IgD-negative memory B cell (primary cell): ENCODE data around the gene PKDREJ. TPM values are rescaled to one million over a fixed set of nuclear protein-coding genes. Genes with fewer than 3 reads are reported as not detected.
"Not testable (repeated sequence)": the region's sequence is repeated elsewhere in the genome, so short reads cannot be mapped to it uniquely, and the experiment has no call there.

ENCODE experiments used
- H3K27ac Mint-ChIP-seq, 3 donors: one replicate each; pipeline ENCODE4 v1.8.0; 2020 to 2022; ENCODE audit warnings: mild to moderate bottlenecking in 3 of 3, mixed read lengths in 3 of 3, moderate library complexity in 1 of 3
- H3K27me3 Mint-ChIP-seq: one replicate; pipeline ENCODE4 v1.8.0; 2021; ENCODE audit warnings: mixed read lengths
- H3K36me3 Mint-ChIP-seq: one replicate; pipeline ENCODE4 v1.8.0; 2020; ENCODE audit warnings: mild to moderate bottlenecking, mixed read lengths
- H3K4me1 Mint-ChIP-seq, 3 donors: one replicate each; pipeline ENCODE4 v1.8.0; 2020 to 2022; ENCODE audit warnings: mixed read lengths in 3 of 3, mild to moderate bottlenecking in 1 of 3
- H3K4me3 Mint-ChIP-seq, 4 donors: one replicate each; pipeline ENCODE4 v1.8.0; 2020 to 2022; ENCODE audit warnings: mild to moderate bottlenecking in 4 of 4, mixed read lengths in 4 of 4, moderate library complexity in 3 of 4
- H3K9me3 Mint-ChIP-seq, 3 donors: one replicate each; pipeline ENCODE4 v1.8.0; 2020 to 2021; ENCODE audit warnings: mixed read lengths in 3 of 3, mild to moderate bottlenecking in 1 of 3
- polyA plus RNA-seq: library from polyadenylated mRNA; unstranded; fragments of 300-500 nt; fragmentation: Illumina TruSeq; gene quantifications from one replicate; pipeline ENCODE4 v1.2.3, GENCODE V29; 2021

Gene PKDREJ
- polyA plus RNA-seq, 1 donor from 2014 or later, result not detected

- Mint-ChIP-seq H3K27ac (peak overlapping the region; percentile 54 to 85 (median 64)), H3K36me3 (peaks cover 14% of the 10 kb centered on the region), H3K27me3 (no peaks in the 10 kb centered on the region), H3K4me3 (peak overlapping the region in 1 of 4 donors; percentile 86), H3K4me1 (peaks cover 11 to 22% (median 11%) of the 10 kb centered on the region in 3 donors), H3K9me3 (no peaks in the 10 kb centered on the region)
Measured at GRCh38 chr22:46280063-46280817, 17.1 kb upstream of the PKDREJ start.

GRCh38 chr22:46278656-46279645 is 15.8 kb upstream of the PKDREJ start:
- no peaks in the 10 kb centered on the region for H3K9me3 Mint-ChIP-seq
- peaks cover 17% of the 10 kb centered on the region for H3K36me3 Mint-ChIP-seq
- peak overlapping the region in 2 of 4 donors; percentile 54 to 68 for H3K4me3 Mint-ChIP-seq
- H3K27ac Mint-ChIP-seq, result peak overlapping the region in 2 of 3 donors; percentile 53 to 59
- H3K27me3 Mint-ChIP-seq, result no peaks in the 10 kb centered on the region
- peaks cover 11 to 20% (median 11%) of the 10 kb centered on the region in 3 donors for H3K4me1 Mint-ChIP-seq

- no peak overlapping the region for H3K4me3 Mint-ChIP-seq
- H3K27me3 Mint-ChIP-seq, result no peaks in the 10 kb centered on the region
- H3K36me3 Mint-ChIP-seq, result peaks cover 16% of the 10 kb centered on the region
- H3K4me1 Mint-ChIP-seq, result peaks cover 9 to 20% (median 11%) of the 10 kb centered on the region in 3 donors
- H3K27ac Mint-ChIP-seq, result no peak overlapping the region
- H3K9me3 Mint-ChIP-seq, result no peaks in the 10 kb centered on the region
Measured at GRCh38 chr22:46276563-46276962, 13.4 kb upstream of the PKDREJ start.

- no peaks in the 10 kb centered on the region for H3K9me3 Mint-ChIP-seq
- no peak overlapping the region for H3K4me3 Mint-ChIP-seq
- H3K27me3 Mint-ChIP-seq, result no peaks in the 10 kb centered on the region
- H3K4me1 Mint-ChIP-seq, result peaks cover 2 to 11% (median 11%) of the 10 kb centered on the region in 3 donors
- no peak overlapping the region for H3K27ac Mint-ChIP-seq
- H3K36me3 Mint-ChIP-seq, result peaks cover 16% of the 10 kb centered on the region
Measured at GRCh38 chr22:46275455-46276122, 12.4 kb upstream of the PKDREJ start.

- Mint-ChIP-seq H3K4me3 (no peak overlapping the region), H3K9me3 (no peaks in the 10 kb centered on the region), H3K4me1 (peaks cover 2 to 11% (median 11%) of the 10 kb centered on the region in 3 donors), H3K27me3 (no peaks in the 10 kb centered on the region), H3K36me3 (peaks cover 16% of the 10 kb centered on the region), H3K27ac (no peak overlapping the region)
Measured at GRCh38 chr22:46274381-46274780, 11.2 kb upstream of the PKDREJ start.

GRCh38 chr22:46273432-46274148 is 10.4 kb upstream of the PKDREJ start:
- H3K4me3 Mint-ChIP-seq, result no peak overlapping the region
- no peaks in the 10 kb centered on the region for H3K9me3 Mint-ChIP-seq
- H3K27me3 Mint-ChIP-seq, result no peaks in the 10 kb centered on the region
- peaks cover 14% of the 10 kb centered on the region for H3K36me3 Mint-ChIP-seq
- peaks cover 2 to 9% (median 7%) of the 10 kb centered on the region in 3 donors for H3K4me1 Mint-ChIP-seq
- H3K27ac Mint-ChIP-seq, result no peak overlapping the region

- no peaks in the 10 kb centered on the region for H3K27me3 Mint-ChIP-seq
Measured at GRCh38 chr22:46272762-46273431, 9.8 kb upstream of the PKDREJ start.

GRCh38 chr22:46272196-46272595 is 9.1 kb upstream of the PKDREJ start:
- H3K9me3 Mint-ChIP-seq, result no peaks in the 10 kb centered on the region
- peaks cover 10% of the 10 kb centered on the region for H3K36me3 Mint-ChIP-seq
- H3K27me3 Mint-ChIP-seq, result no peaks in the 10 kb centered on the region
- no peak overlapping the region for H3K4me3 Mint-ChIP-seq
- peaks cover 4 to 12% (median 5%) of the 10 kb centered on the region in 3 donors for H3K4me1 Mint-ChIP-seq
- H3K27ac Mint-ChIP-seq, result peak overlapping the region in 1 of 3 donors; percentile 43

More at GRCh38 chr22:46272762-46273431, 9.8 kb upstream of the PKDREJ start:
- Mint-ChIP-seq H3K4me1 (peaks cover 0 to 9% (median 2%) of the 10 kb centered on the region in 3 donors), H3K27ac (no peak overlapping the region), H3K36me3 (peaks cover 10% of the 10 kb centered on the region), H3K9me3 (no peaks in the 10 kb centered on the region), H3K4me3 (no peak overlapping the region)

- H3K4me1 Mint-ChIP-seq, result peaks cover 6 to 12% (median 7%) of the 10 kb centered on the region in 3 donors
- H3K36me3 Mint-ChIP-seq, result no peaks in the 10 kb centered on the region
- peaks cover 4% of the 10 kb centered on the region for H3K27me3 Mint-ChIP-seq
- peak overlapping the region in 3 of 4 donors; percentile 45 to 89 (median 75) for H3K4me3 Mint-ChIP-seq
- H3K27ac Mint-ChIP-seq, result no peak overlapping the region
- no peaks in the 10 kb centered on the region for H3K9me3 Mint-ChIP-seq
Measured at GRCh38 chr22:46269564-46269963, 6.4 kb upstream of the PKDREJ start.

- Mint-ChIP-seq H3K27me3 (peaks cover 8% of the 10 kb centered on the region), H3K27ac (peak within 1 kb of the TSS; percentile 9 to 61 (median 28)), H3K9me3 (no peaks in the 10 kb centered on the region), H3K36me3 (no peaks in the 10 kb centered on the region), H3K4me1 (peaks cover 8 to 14% (median 12%) of the 10 kb centered on the region in 3 donors), H3K4me3 (peak within 1 kb of the TSS; percentile 86 to 96 (median 94))
Measured at GRCh38 chr22:46267431-46268279, 4.5 kb upstream of the PKDREJ start, which contains the start of gene TTC38. TTC38 (plus strand) TSS chr22:46268008; CDS start chr22:46268040, 32 bp downstream.

GRCh38 chr22:46265627-46266026 is 2.5 kb upstream of the PKDREJ start:
- H3K27ac Mint-ChIP-seq, H3K36me3 Mint-ChIP-seq, H3K9me3 Mint-ChIP-seq: not testable (repeated sequence)
- H3K27me3 Mint-ChIP-seq, result peaks cover 19% of the 10 kb centered on the region
- peaks cover 9 to 14% (median 12%) of the 10 kb centered on the region in 3 donors for H3K4me1 Mint-ChIP-seq
- peak overlapping the region in 1 of 4 donors; percentile 94 for H3K4me3 Mint-ChIP-seq

- not testable (repeated sequence) for H3K9me3 Mint-ChIP-seq
- peaks cover 7 to 14% (median 10%) of the 10 kb centered on the region in 3 donors for H3K4me1 Mint-ChIP-seq
- peaks cover 23% of the 10 kb centered on the region for H3K27me3 Mint-ChIP-seq
Measured at GRCh38 chr22:46264520-46264919, 1.4 kb upstream of the PKDREJ start.

More at GRCh38 chr22:46264520-46264919, 1.4 kb upstream of the PKDREJ start:
- peak overlapping the region in 1 of 4 donors; percentile 33 for H3K4me3 Mint-ChIP-seq
- not testable (repeated sequence) for H3K36me3 Mint-ChIP-seq, H3K27ac Mint-ChIP-seq
